DMS153 treated with DMSO at 0.1 percent for 48 hours (cell line): ENCODE results near the gene KCNH8.
"Not testable (repeated sequence)": the region's sequence is repeated elsewhere in the genome, so short reads cannot be mapped to it uniquely, and the experiment has no call there.

Experiments used
- DNase-seq: peaks from one replicate; lab custom pipeline; 2025; ENCODE audit not compliant: unreplicated experiment; lab: John Stamatoyannopoulos, UW

KCNH8 gene

GRCh38 chr3:19171794-19172193 lies 23.5 kb downstream of the KCNH8 start:
- no peak for DNase-seq

GRCh38 chr3:19173945-19174344 lies 25.6 kb downstream of the KCNH8 start:
- DNase-seq, result no peak

- no peak for DNase-seq
Measured at GRCh38 chr3:19183584-19183983, 35.3 kb downstream of the KCNH8 start.

- no peak for DNase-seq
Measured at GRCh38 chr3:19190126-19190525, 41.8 kb downstream of the KCNH8 start.

GRCh38 chr3:19190602-19191001 lies 42.3 kb downstream of the KCNH8 start:
- no peak for DNase-seq

- no peak for DNase-seq
Measured at GRCh38 chr3:19199131-19199530, 50.8 kb downstream of the KCNH8 start.

- DNase-seq, result no peak
Measured at GRCh38 chr3:19202303-19202702, 54.0 kb downstream of the KCNH8 start.

- no peak for DNase-seq
Measured at GRCh38 chr3:19202754-19203153, 54.4 kb downstream of the KCNH8 start.

- DNase-seq, result no peak
Measured at GRCh38 chr3:19206540-19206939, 58.2 kb downstream of the KCNH8 start.

- DNase-seq, result no peak
Measured at GRCh38 chr3:19213603-19214220, 65.4 kb downstream of the KCNH8 start.

- DNase-seq, result no peak
Measured at GRCh38 chr3:19215427-19215826, 67.1 kb downstream of the KCNH8 start.

- no peak for DNase-seq
Measured at GRCh38 chr3:19216669-19217337, 68.5 kb downstream of the KCNH8 start.

- DNase-seq, result no peak
Measured at GRCh38 chr3:19220311-19220710, 72.0 kb downstream of the KCNH8 start.

GRCh38 chr3:19221081-19221480 lies 72.8 kb downstream of the KCNH8 start:
- DNase-seq, result no peak

GRCh38 chr3:19226479-19226878 lies 78.2 kb downstream of the KCNH8 start:
- DNase-seq, result no peak

GRCh38 chr3:19228167-19228566 lies 79.9 kb downstream of the KCNH8 start:
- DNase-seq, result no peak

GRCh38 chr3:19229086-19229485 lies 80.8 kb downstream of the KCNH8 start:
- no peak for DNase-seq

GRCh38 chr3:19229881-19230280 lies 81.6 kb downstream of the KCNH8 start:
- not testable (repeated sequence) for DNase-seq

GRCh38 chr3:19231792-19232461 lies 83.6 kb downstream of the KCNH8 start:
- DNase-seq, result no peak

- no peak for DNase-seq
Measured at GRCh38 chr3:19232566-19232965, 84.3 kb downstream of the KCNH8 start.

GRCh38 chr3:19233882-19234784 lies 85.8 kb downstream of the KCNH8 start:
- not testable (repeated sequence) for DNase-seq
